ENCODE data around the gene ITPKC.

- no peak for TF ChIP-seq ZNF277 (CRISPR knock-in tag; IDR thresholded peaks at IDR 0.05; ENCODE audit: borderline replicate concordance)
- no peak for TF ChIP-seq ZBTB40 (IDR thresholded peaks at IDR 0.05)
- no peak for TF ChIP-seq ZBTB40 (CRISPR knock-in tag; IDR thresholded peaks at IDR 0.05)
- TF ChIP-seq U2AF2 (optimal IDR thresholded peaks at IDR 0.05; ENCODE audit: low read depth, low read length), result no peak
- no peak for TF ChIP-seq EP300 (IDR thresholded peaks at IDR 0.05; ENCODE audit: low read length)
- no peak for TF ChIP-seq RNF2 (IDR thresholded peaks at IDR 0.05)
- TF ChIP-seq CHD2 (IDR thresholded peaks at IDR 0.05; ENCODE audit: low read depth, low read length), result no peak
- no peak for TF ChIP-seq BCLAF1 (IDR thresholded peaks at IDR 0.05; ENCODE audit: borderline replicate concordance in 1 of 2, control insufficient read depth in 1 of 2, low read depth in 2 of 2, low read length in 1 of 2)
- TF ChIP-seq KLF1 (tag; IDR thresholded peaks at IDR 0.05), result no peak
- no peak for TF ChIP-seq HDAC2 (IDR thresholded peaks at IDR 0.05)
- no peak for TF ChIP-seq FOS (IDR thresholded peaks at IDR 0.05; ENCODE audit: extremely low read depth, insufficient read length)
- no peak for TF ChIP-seq MNT (conservative IDR thresholded peaks at IDR 0.05)
- no peak for TF ChIP-seq ILF3 (IDR thresholded peaks at IDR 0.05; ENCODE audit: borderline replicate concordance)
Measured at GRCh38 chr19:40683437-40683836, 33.5 kb upstream of the ITPKC start.
